A673 (cell line): Measurements from ENCODE around the gene ORAI2. TPM values are rescaled to one million over a fixed set of nuclear protein-coding genes. Genes with fewer than 3 reads are reported as not detected.

ENCODE experiments used
- BruUV-seq: library from RNA; stranded (reverse); fragments of 400-500 nt; replicated peaks from 2 replicates; lab custom pipeline; 2021; lab: Mats Ljungman, UMichigan
- CTCF ChIA-PET: fragments of 300-600 bp; sonication (Branson Sonifier 250); formaldehyde crosslinking; loops from one replicate; lab custom pipeline; 2022; ENCODE audit warnings: antibody characterized with exemption; lab: Charles Lee
- POLR2A ChIA-PET: fragments of 300-600 bp; sonication (Branson Sonifier 250); formaldehyde crosslinking; loops from one replicate; lab custom pipeline; 2022; ENCODE audit warnings: antibody characterized with exemption; ENCODE audit not compliant: low non-redundant PET; lab: Charles Lee
- DNase-seq: peaks from one replicate; pipeline ENCODE4 v3.0.0-alpha.2; 2015; ENCODE audit warnings: low spot score
- H3K27ac ChIP-seq: fragments of 200-600 bp; sonication (generic); 2 replicates; pipeline ENCODE4 v1.5.1; 2016; ENCODE audit warnings: mixed run types, low read depth, mild to moderate bottlenecking, mixed read lengths, antibody characterized with exemption, low read length; ENCODE audit not compliant: poor library complexity, severe bottlenecking
- H3K27me3 ChIP-seq: fragments of 200-600 bp; sonication (generic); replicated peaks from 2 replicates; pipeline ENCODE4 v1.6.1; 2017; ENCODE audit warnings: mixed run types, low read depth, mild to moderate bottlenecking, mixed read lengths, antibody characterized with exemption, low read length; ENCODE audit not compliant: insufficient read depth, poor library complexity
- H3K36me3 ChIP-seq: fragments of 200-600 bp; sonication (generic); 2 replicates; pipeline ENCODE4 v1.6.1; 2016; ENCODE audit warnings: mixed run types, mild to moderate bottlenecking, mixed read lengths, antibody characterized with exemption, low read length; ENCODE audit not compliant: insufficient read depth, poor library complexity, severe bottlenecking
- H3K4me1 ChIP-seq: fragments of 200-600 bp; sonication (generic); 2 replicates; pipeline ENCODE4 v1.6.1; 2017; ENCODE audit warnings: mixed run types, mild to moderate bottlenecking, mixed read lengths, antibody characterized with exemption, low read length; ENCODE audit not compliant: insufficient read depth, poor library complexity, severe bottlenecking
- H3K4me3 ChIP-seq: fragments of 200-600 bp; sonication (generic); 2 replicates; pipeline ENCODE4 v1.5.1; 2016; ENCODE audit warnings: low read depth, mixed run types, mild to moderate bottlenecking, mixed read lengths, low read length; ENCODE audit not compliant: poor library complexity, severe bottlenecking
- H3K9me3 ChIP-seq: fragments of 200-600 bp; sonication (generic); 2 replicates; pipeline ENCODE4 v1.6.1; 2016; ENCODE audit warnings: mixed run types, low read depth, mild to moderate bottlenecking, mixed read lengths, antibody characterized with exemption, low read length; ENCODE audit not compliant: poor library complexity, severe bottlenecking
- CTCF ChIP-seq: fragments of 300-800, 200-600 bp; sonication (generic); conservative IDR thresholded peaks from 2 replicates; pipeline ENCODE4 v1.5.1; 2017; ENCODE audit warnings: low read depth, mild to moderate bottlenecking, antibody characterized with exemption, low read length, moderate library complexity, mixed read lengths
- EZH2 ChIP-seq: fragments of 200-600 bp; sonication (generic); IDR thresholded peaks from 2 replicates; pipeline ENCODE4 v1.6.1; 2017; ENCODE audit warnings: borderline replicate concordance, low read depth, mild to moderate bottlenecking, mixed read lengths, antibody characterized with exemption, low read length; ENCODE audit not compliant: poor library complexity, severe bottlenecking
- intact Hi-C: fragments of 100-400 bp; cut with micrococcal nuclease; formaldehyde crosslinking; loops from one replicate; pipeline ENCODE4 v1.10.0; 2022; ENCODE audit not compliant: unreplicated experiment
- total RNA-seq: library from RNA; stranded (reverse); gene quantifications from 2 replicates; pipeline ENCODE4 v1.2.3, GENCODE V29; 2021

The ORAI2 gene
- total RNA-seq, 1 experiment from 2014 or later, result 35.2 TPM

GRCh38 chr7:102432442-102433218, 745 bp upstream of the ORAI2 start:
- Histone ChIP-seq H3K4me3 (peak overlapping the region; percentile 85), H3K9me3 (no peaks in the 10 kb centered on the region), H3K36me3 (no peaks in the 10 kb centered on the region), H3K27ac (peak overlapping the region; percentile 65), H3K27me3 (no peaks in the 10 kb centered on the region), H3K4me1 (peaks cover 33% of the 10 kb centered on the region)
- CTCF ChIA-PET, result no interaction called here
- POLR2A ChIA-PET, result interaction anchor here (0.7 kb wide), 1 partner anchor 34 kb away, joined by 3 read pairs; no protein-coding TSS in a partner anchor
- intact Hi-C loops, result no loop called here
- DNase-seq, result no peak
- TF ChIP-seq EZH2 (no peak), CTCF (no peak)
- BruUV-seq, result no TSS peak

GRCh38 chr7:102434039-102434486, 688 bp downstream of the ORAI2 start:
- H3K4me3 ChIP-seq, result peak overlapping the region; percentile 85
- ChIA-PET CTCF (interaction anchor here (0.6 kb wide), 1 partner anchor 154 kb away, joined by 5 read pairs; no protein-coding TSS in a partner anchor), POLR2A (no interaction called here)
- intact Hi-C loops, result no loop called here
- H3K36me3 ChIP-seq, result no peaks in the 10 kb centered on the region
- DNase-seq, result no peak
- H3K9me3 ChIP-seq, result no peaks in the 10 kb centered on the region
- peaks cover 33% of the 10 kb centered on the region for H3K4me1 ChIP-seq
- no peaks in the 10 kb centered on the region for H3K27me3 ChIP-seq
- TF ChIP-seq EZH2, result no peak
- TF ChIP-seq CTCF, result no peak
- BruUV-seq, result TSS peak; percentile 48
- H3K27ac ChIP-seq, result peak overlapping the region; percentile 62

- BruUV-seq, result TSS peak; percentile 21
- Histone ChIP-seq H3K4me3 (no peak overlapping the region), H3K9me3 (no peaks in the 10 kb centered on the region), H3K4me1 (peaks cover 30% of the 10 kb centered on the region), H3K27me3 (no peaks in the 10 kb centered on the region), H3K27ac (no peak overlapping the region), H3K36me3 (no peaks in the 10 kb centered on the region)
- DNase-seq, result no peak
- CTCF ChIA-PET, result no interaction called here
- POLR2A ChIA-PET, result interaction anchor here (0.6 kb wide), 1 partner anchor 616 kb away, joined by 3 read pairs; no protein-coding TSS in a partner anchor
- intact Hi-C loops, result no loop called here
- TF ChIP-seq CTCF (no peak), EZH2 (no peak)
Measured at GRCh38 chr7:102436118-102436517, 2.7 kb downstream of the ORAI2 start.
